Ureter (tissue), 1 donor: ENCODE data around the gene DHRS11. TPM values are rescaled to one million over a fixed set of nuclear protein-coding genes. Genes with fewer than 3 reads are reported as not detected.

Experiments used
- DNase-seq: peaks from one replicate; pipeline ENCODE4 v3.0.0-alpha.2; 2020; ENCODE audit warnings: low spot score
- total RNA-seq: library from RNA; stranded (reverse); gene quantifications from one replicate; pipeline ENCODE4 v1.2.4, GENCODE V29; 2023
- donor health status: DM: yes; HTN: yes; CAD: no.

DHRS11 gene
- total RNA-seq, 1 donor from 2014 or later = 18.2 TPM

GRCh38 chr17:36650096-36650775 lies 58.6 kb downstream of the DHRS11 start:
- DNase-seq = no peak

Other genes starting within 250 kb of the DHRS11 start
- gene TBC1D3H, start 203.4 kb upstream of the DHRS11 start, total RNA-seq = not detected
- gene ZNHIT3, start 105.2 kb upstream of the DHRS11 start, total RNA-seq = 28.7 TPM
- gene MYO19, start 57.0 kb upstream of the DHRS11 start, total RNA-seq = 93.7 TPM
- 17.2 TPM for gene PIGW, start 56.9 kb upstream of the DHRS11 start, total RNA-seq
- 109 TPM for gene GGNBP2, start 47.0 kb upstream of the DHRS11 start, total RNA-seq
- 13.7 TPM for gene MRM1, start 9.7 kb downstream of the DHRS11 start, total RNA-seq